GM18861 (cell line): ENCODE measurements around the gene CD40LG.

Experiments
- ATAC-seq: cut with Tn5 transposase; IDR thresholded peaks from one replicate; pipeline ENCODE4 v1.9.1; 2021; ENCODE audit not compliant: unreplicated experiment

The CD40LG gene

GRCh38 chrX:136647677-136648360 is at the start of gene CD40LG:
CD40LG (plus strand) TSS chrX:136648158; CDS start chrX:136648249, 91 bp downstream.
- no peak for ATAC-seq

- no peak for ATAC-seq
Observed at GRCh38 chrX:136598631-136599030, 49.3 kb upstream of the CD40LG start.

GRCh38 chrX:136600059-136600458 is 47.9 kb upstream of the CD40LG start:
- ATAC-seq = no peak

GRCh38 chrX:136607236-136607635 is 40.7 kb upstream of the CD40LG start:
- no peak for ATAC-seq

- peak; percentile 74 for ATAC-seq
Observed at GRCh38 chrX:136608295-136608933, 39.5 kb upstream of the CD40LG start.

- peak; percentile 90 for ATAC-seq
Observed at GRCh38 chrX:136616987-136617685, 30.8 kb upstream of the CD40LG start.

- ATAC-seq = no peak
Observed at GRCh38 chrX:136619899-136620505, 28.0 kb upstream of the CD40LG start.

GRCh38 chrX:136620780-136621179 is 27.2 kb upstream of the CD40LG start:
- no peak for ATAC-seq

GRCh38 chrX:136622568-136622967 is 25.4 kb upstream of the CD40LG start:
- no peak for ATAC-seq

GRCh38 chrX:136623396-136623795 is 24.6 kb upstream of the CD40LG start:
- ATAC-seq = no peak

GRCh38 chrX:136625246-136625645 is 22.7 kb upstream of the CD40LG start:
- ATAC-seq = no peak

GRCh38 chrX:136626237-136626636 is 21.7 kb upstream of the CD40LG start:
- peak; percentile 56 for ATAC-seq

GRCh38 chrX:136626891-136627290 is 21.1 kb upstream of the CD40LG start:
- ATAC-seq = no peak

GRCh38 chrX:136627409-136627808 is 20.5 kb upstream of the CD40LG start:
- no peak for ATAC-seq

GRCh38 chrX:136629084-136629750 is 18.7 kb upstream of the CD40LG start:
- ATAC-seq = no peak

GRCh38 chrX:136630881-136631280 is 17.1 kb upstream of the CD40LG start:
- ATAC-seq = no peak

GRCh38 chrX:136635235-136635634 is 12.7 kb upstream of the CD40LG start:
- ATAC-seq = peak; percentile 80

GRCh38 chrX:136636121-136636520 is 11.8 kb upstream of the CD40LG start:
- ATAC-seq = no peak

GRCh38 chrX:136639506-136640176 is 8.3 kb upstream of the CD40LG start:
- no peak for ATAC-seq

GRCh38 chrX:136643243-136643642 is 4.7 kb upstream of the CD40LG start:
- ATAC-seq = no peak
